ENCODE measurements around the gene ARRDC3. TPM values are rescaled to one million over a fixed set of nuclear protein-coding genes. Genes with fewer than 3 reads are reported as not detected.

The ARRDC3 gene
- total and polyA plus RNA-seq, 9 of the 15 experiments (the other 6 are each of a cell fraction or from before 2014, with no cell fraction given) = 15.3 to 58.1 (median 39.4) TPM

DNA sequence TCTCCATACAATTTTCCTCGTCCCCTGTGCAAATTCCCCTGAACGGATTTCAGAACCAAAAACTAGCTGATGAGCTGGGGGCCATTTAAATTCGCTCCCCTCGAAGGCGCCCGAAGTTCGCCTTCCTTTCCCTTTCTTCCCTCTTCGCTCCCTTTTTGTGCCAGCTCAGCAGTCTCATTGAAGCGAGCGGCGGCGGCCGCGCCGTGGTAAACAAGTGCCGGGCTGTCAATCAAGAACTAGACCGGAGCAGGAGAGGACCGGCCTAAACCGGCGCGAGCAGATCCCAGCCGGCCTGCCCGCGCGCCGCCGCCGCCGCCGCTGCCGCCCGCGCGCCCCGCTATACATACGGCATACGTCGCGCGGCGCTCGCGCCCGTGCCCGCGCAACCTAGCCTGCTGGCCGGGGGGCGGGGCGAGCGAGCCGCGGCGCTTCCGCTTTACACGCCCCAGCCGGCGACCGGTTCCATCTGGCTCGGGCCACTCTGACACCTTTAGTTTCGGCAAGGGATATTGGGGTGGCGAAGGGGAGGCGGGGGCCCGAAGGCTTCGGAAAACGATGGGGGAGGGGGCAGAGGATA, 3.1 kb downstream of the ARRDC3 start (continued):
- TF ChIP-seq, protein P1, sequence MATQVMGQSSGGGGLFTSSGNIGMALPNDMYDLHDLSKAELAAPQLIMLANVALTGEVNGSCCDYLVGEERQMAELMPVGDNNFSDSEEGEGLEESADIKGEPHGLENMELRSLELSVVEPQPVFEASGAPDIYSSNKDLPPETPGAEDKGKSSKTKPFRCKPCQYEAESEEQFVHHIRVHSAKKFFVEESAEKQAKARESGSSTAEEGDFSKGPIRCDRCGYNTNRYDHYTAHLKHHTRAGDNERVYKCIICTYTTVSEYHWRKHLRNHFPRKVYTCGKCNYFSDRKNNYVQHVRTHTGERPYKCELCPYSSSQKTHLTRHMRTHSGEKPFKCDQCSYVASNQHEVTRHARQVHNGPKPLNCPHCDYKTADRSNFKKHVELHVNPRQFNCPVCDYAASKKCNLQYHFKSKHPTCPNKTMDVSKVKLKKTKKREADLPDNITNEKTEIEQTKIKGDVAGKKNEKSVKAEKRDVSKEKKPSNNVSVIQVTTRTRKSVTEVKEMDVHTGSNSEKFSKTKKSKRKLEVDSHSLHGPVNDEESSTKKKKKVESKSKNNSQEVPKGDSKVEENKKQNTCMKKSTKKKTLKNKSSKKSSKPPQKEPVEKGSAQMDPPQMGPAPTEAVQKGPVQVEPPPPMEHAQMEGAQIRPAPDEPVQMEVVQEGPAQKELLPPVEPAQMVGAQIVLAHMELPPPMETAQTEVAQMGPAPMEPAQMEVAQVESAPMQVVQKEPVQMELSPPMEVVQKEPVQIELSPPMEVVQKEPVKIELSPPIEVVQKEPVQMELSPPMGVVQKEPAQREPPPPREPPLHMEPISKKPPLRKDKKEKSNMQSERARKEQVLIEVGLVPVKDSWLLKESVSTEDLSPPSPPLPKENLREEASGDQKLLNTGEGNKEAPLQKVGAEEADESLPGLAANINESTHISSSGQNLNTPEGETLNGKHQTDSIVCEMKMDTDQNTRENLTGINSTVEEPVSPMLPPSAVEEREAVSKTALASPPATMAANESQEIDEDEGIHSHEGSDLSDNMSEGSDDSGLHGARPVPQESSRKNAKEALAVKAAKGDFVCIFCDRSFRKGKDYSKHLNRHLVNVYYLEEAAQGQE (IDR thresholded peaks at IDR 0.05; ENCODE audit: borderline replicate concordance) = peak; percentile 100
- TF ChIP-seq, protein P1 (CRISPR knock-in tag; IDR thresholded peaks at IDR 0.05; ENCODE audit: low read depth) = 0 out of 2 replicates have a peak, but pooled peaks have one; percentile 17
- peak; percentile 47 for TF ChIP-seq PCBP1 (IDR thresholded peaks at IDR 0.05; ENCODE audit: low read depth, low read length, poor library complexity, severe bottlenecking)
- TF ChIP-seq, protein P2, sequence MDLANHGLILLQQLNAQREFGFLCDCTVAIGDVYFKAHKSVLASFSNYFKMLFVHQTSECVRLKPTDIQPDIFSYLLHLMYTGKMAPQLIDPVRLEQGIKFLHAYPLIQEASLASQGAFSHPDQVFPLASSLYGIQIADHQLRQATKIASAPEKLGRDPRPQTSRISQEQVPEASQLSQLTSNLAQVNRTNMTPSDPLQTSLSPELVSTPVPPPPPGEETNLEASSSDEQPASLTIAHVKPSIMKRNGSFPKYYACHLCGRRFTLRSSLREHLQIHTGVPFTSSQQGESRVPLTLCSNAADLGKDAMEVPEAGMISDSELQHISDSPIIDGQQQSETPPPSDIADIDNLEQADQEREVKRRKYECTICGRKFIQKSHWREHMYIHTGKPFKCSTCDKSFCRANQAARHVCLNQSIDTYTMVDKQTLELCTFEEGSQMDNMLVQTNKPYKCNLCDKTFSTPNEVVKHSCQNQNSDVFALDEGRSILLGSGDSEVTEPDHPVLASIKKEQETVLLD (IDR thresholded peaks at IDR 0.05) = no peak
- TF ChIP-seq ZNF76 (CRISPR knock-in tag; IDR thresholded peaks at IDR 0.05; ENCODE audit: borderline replicate concordance) = no peak
- TF ChIP-seq, protein P3, sequence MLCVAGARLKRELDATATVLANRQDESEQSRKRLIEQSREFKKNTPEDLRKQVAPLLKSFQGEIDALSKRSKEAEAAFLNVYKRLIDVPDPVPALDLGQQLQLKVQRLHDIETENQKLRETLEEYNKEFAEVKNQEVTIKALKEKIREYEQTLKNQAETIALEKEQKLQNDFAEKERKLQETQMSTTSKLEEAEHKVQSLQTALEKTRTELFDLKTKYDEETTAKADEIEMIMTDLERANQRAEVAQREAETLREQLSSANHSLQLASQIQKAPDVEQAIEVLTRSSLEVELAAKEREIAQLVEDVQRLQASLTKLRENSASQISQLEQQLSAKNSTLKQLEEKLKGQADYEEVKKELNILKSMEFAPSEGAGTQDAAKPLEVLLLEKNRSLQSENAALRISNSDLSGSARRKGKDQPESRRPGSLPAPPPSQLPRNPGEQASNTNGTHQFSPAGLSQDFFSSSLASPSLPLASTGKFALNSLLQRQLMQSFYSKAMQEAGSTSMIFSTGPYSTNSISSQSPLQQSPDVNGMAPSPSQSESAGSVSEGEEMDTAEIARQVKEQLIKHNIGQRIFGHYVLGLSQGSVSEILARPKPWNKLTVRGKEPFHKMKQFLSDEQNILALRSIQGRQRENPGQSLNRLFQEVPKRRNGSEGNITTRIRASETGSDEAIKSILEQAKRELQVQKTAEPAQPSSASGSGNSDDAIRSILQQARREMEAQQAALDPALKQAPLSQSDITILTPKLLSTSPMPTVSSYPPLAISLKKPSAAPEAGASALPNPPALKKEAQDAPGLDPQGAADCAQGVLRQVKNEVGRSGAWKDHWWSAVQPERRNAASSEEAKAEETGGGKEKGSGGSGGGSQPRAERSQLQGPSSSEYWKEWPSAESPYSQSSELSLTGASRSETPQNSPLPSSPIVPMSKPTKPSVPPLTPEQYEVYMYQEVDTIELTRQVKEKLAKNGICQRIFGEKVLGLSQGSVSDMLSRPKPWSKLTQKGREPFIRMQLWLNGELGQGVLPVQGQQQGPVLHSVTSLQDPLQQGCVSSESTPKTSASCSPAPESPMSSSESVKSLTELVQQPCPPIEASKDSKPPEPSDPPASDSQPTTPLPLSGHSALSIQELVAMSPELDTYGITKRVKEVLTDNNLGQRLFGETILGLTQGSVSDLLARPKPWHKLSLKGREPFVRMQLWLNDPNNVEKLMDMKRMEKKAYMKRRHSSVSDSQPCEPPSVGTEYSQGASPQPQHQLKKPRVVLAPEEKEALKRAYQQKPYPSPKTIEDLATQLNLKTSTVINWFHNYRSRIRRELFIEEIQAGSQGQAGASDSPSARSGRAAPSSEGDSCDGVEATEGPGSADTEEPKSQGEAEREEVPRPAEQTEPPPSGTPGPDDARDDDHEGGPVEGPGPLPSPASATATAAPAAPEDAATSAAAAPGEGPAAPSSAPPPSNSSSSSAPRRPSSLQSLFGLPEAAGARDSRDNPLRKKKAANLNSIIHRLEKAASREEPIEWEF (CRISPR knock-in tag; IDR thresholded peaks at IDR 0.05) = peak; percentile 84; the same call in 1 of the 2 replicates
- no peak for TF ChIP-seq HOXB6 (CRISPR knock-in tag; IDR thresholded peaks at IDR 0.05; ENCODE audit: borderline replicate concordance)
